HG02759 (cell line): ENCODE results near the gene MAST4.

Source experiments
- ATAC-seq: cut with Tn5 transposase; IDR thresholded peaks from one replicate; pipeline ENCODE4 v1.9.1; 2021; ENCODE audit warnings: mild to moderate bottlenecking, moderate library complexity; ENCODE audit not compliant: unreplicated experiment

MAST4 gene

GRCh38 chr5:66829826-66830225, 233.6 kb downstream of the MAST4 start:
- ATAC-seq, result no peak

GRCh38 chr5:66830636-66831035, 234.4 kb downstream of the MAST4 start:
- ATAC-seq, result no peak

GRCh38 chr5:66839636-66840185, 243.5 kb downstream of the MAST4 start:
- ATAC-seq, result no peak

GRCh38 chr5:66840511-66841013, 244.4 kb downstream of the MAST4 start:
- peak; percentile 99 for ATAC-seq

- ATAC-seq, result no peak
Measured at GRCh38 chr5:66841264-66841663, 245.1 kb downstream of the MAST4 start.

GRCh38 chr5:66842540-66842939, 246.3 kb downstream of the MAST4 start:
- no peak for ATAC-seq

- ATAC-seq, result no peak
Measured at GRCh38 chr5:66843065-66843464, 246.9 kb downstream of the MAST4 start.

- no peak for ATAC-seq
Measured at GRCh38 chr5:66848749-66849641, 252.8 kb downstream of the MAST4 start.

GRCh38 chr5:66849803-66850202, 253.6 kb downstream of the MAST4 start:
- ATAC-seq, result no peak

- no peak for ATAC-seq
Measured at GRCh38 chr5:66850354-66851075, 254.3 kb downstream of the MAST4 start.

GRCh38 chr5:66851306-66851705, 255.1 kb downstream of the MAST4 start:
- ATAC-seq, result no peak

GRCh38 chr5:66854416-66854815, 258.2 kb downstream of the MAST4 start:
- no peak for ATAC-seq

GRCh38 chr5:66856041-66856805, 260.0 kb downstream of the MAST4 start:
- ATAC-seq, result no peak

- no peak for ATAC-seq
Measured at GRCh38 chr5:66859526-66859925, 263.3 kb downstream of the MAST4 start.

- no peak for ATAC-seq
Measured at GRCh38 chr5:66860199-66860975, 264.2 kb downstream of the MAST4 start.

GRCh38 chr5:66861402-66861801, 265.2 kb downstream of the MAST4 start:
- no peak for ATAC-seq

GRCh38 chr5:66862020-66862419, 265.8 kb downstream of the MAST4 start:
- no peak for ATAC-seq

GRCh38 chr5:66863243-66864170, 267.3 kb downstream of the MAST4 start:
- ATAC-seq, result no peak
